Cardiac muscle cell (in vitro differentiated cells and primary cell): Measurements from ENCODE around the gene OR1A1. TPM values are rescaled to one million over a fixed set of nuclear protein-coding genes. Genes with fewer than 3 reads are reported as not detected.
"Not testable (repeated sequence)": the region's sequence is repeated elsewhere in the genome, so short reads cannot be mapped to it uniquely, and the experiment has no call there.

Source experiments
- DNase-seq, 2 donors: peaks; one replicate each; pipeline versions ENCODE4 v3.0.0 to v3.0.0-alpha.2; 2010 to 2017; ENCODE audit warnings: low read depth in 1 of 2, low spot score in 1 of 2
- H3K27ac ChIP-seq: fragments of 200-600 bp; sonication (generic); 2 replicates; pipeline ENCODE4 v1.5.1; 2016
- H3K27me3 ChIP-seq: fragments of 200-600 bp; sonication (generic); 2 replicates; pipeline ENCODE4 v1.6.0; 2016; ENCODE audit warnings: control low read depth
- H3K36me3 ChIP-seq: fragments of 200-600 bp; sonication (generic); 2 replicates; pipeline ENCODE4 v1.5.1; 2016; ENCODE audit warnings: control low read depth
- H3K4me1 ChIP-seq: fragments of 200-600 bp; sonication (generic); 2 replicates; pipeline ENCODE4 v1.8.1; 2017; ENCODE audit warnings: low read depth, mild to moderate bottlenecking, mixed run types
- H3K4me3 ChIP-seq: fragments of 200-600 bp; sonication (generic); 2 replicates; pipeline ENCODE4 v1.5.1; 2016; ENCODE audit warnings: mild to moderate bottlenecking
- H3K9me3 ChIP-seq: fragments of 200-600 bp; sonication (generic); 2 replicates; pipeline ENCODE4 v1.5.1; 2017; ENCODE audit warnings: low read depth, mild to moderate bottlenecking, control low read depth
- CTCF ChIP-seq: IDR thresholded peaks from 2 replicates; pipeline ENCODE4 v1.5.1; 2012; ENCODE audit warnings: low read depth, mild to moderate bottlenecking, low read length
- polyA plus RNA-seq: library from polyadenylated mRNA; unstranded; fragments of >200 nt; fragmentation: Nextera tagmentation; extraction: Ambion mirVana; gene quantifications from 2 replicates; pipeline ENCODE4 v1.2.1, GENCODE V29; 2016
- total RNA-seq: library from RNA; depleted of rRNA; stranded (reverse); fragments of >200 nt; gene quantifications from 2 replicates; pipeline ENCODE4 v1.2.3, GENCODE V29; 2016

OR1A1 gene
- total and polyA plus RNA-seq, 2 experiments from 2014 or later = not detected

- H3K9me3 ChIP-seq = no peaks in the 10 kb centered on the region
- no peaks in the 10 kb centered on the region for H3K27me3 ChIP-seq
- H3K4me1 ChIP-seq = no peaks in the 10 kb centered on the region
- no peaks in the 10 kb centered on the region for H3K36me3 ChIP-seq
- H3K27ac ChIP-seq = no peak overlapping the region
- H3K4me3 ChIP-seq = no peak overlapping the region
- TF ChIP-seq CTCF = no peak
- no peak for DNase-seq
Measured at GRCh38 chr17:3213001-3213400, 5.5 kb downstream of the OR1A1 start.

- no peaks in the 10 kb centered on the region for H3K9me3 ChIP-seq
- no peak for DNase-seq
Measured at GRCh38 chr17:3213587-3213986, 6.1 kb downstream of the OR1A1 start.

GRCh38 chr17:3219978-3220377 is 12.5 kb downstream of the OR1A1 start:
- not testable (repeated sequence) for H3K4me1 ChIP-seq, H3K9me3 ChIP-seq, H3K36me3 ChIP-seq, H3K27ac ChIP-seq, DNase-seq, H3K4me3 ChIP-seq, H3K27me3 ChIP-seq

More at GRCh38 chr17:3213587-3213986, 6.1 kb downstream of the OR1A1 start:
- no peaks in the 10 kb centered on the region for H3K4me1 ChIP-seq
- TF ChIP-seq CTCF = no peak
- H3K27ac ChIP-seq = no peak overlapping the region
- H3K4me3 ChIP-seq = no peak overlapping the region
- H3K27me3 ChIP-seq = no peaks in the 10 kb centered on the region
- H3K36me3 ChIP-seq = no peaks in the 10 kb centered on the region

DNA sequence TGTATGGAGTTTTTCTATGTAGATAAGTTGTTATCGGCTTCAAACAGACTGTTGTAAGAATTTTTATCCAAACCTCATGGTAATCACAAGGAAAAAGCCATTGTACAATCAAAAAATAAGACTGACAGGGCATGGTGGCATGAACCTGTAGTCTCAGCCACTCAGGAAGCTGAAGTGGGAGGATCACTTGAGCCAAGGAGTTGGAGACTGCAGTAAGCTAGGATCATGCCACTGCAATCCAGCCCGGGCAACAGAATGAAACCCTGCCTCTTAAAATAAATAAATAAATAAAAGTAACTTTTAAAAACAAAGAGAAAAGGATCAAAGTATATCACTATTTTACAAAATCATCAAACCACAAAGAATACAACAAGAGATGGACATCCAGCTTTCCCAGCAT is 14.4 kb downstream of the OR1A1 start:
- DNase-seq = no peak

DNA sequence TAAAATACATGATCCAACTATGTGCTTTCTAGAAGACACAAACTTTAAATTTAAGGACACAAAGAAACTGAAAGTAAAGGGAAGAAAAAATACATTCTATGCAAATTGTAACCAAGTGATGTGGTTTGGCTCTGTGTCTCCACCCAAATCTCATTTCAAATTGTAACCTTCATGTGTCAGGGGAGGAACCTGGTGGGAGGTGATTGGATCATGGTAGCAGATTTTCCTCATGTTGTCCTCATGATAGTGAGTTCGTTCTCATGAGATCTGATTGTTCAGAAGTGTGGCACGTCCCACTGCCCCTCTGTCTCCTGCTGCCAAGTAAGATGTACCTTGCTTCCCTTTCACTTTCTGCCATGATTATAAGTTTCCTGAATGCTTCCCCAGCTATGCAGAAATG is 15.0 kb downstream of the OR1A1 start:
- no peak for TF ChIP-seq CTCF
- H3K9me3 ChIP-seq = no peaks in the 10 kb centered on the region
- no peak overlapping the region for H3K27ac ChIP-seq
- H3K36me3 ChIP-seq = no peaks in the 10 kb centered on the region
- no peak for DNase-seq
- H3K4me1 ChIP-seq = no peaks in the 10 kb centered on the region
- H3K27me3 ChIP-seq = no peaks in the 10 kb centered on the region
- H3K4me3 ChIP-seq = no peak overlapping the region

More for the DNA sequence above, 14.4 kb downstream of the OR1A1 start:
- Histone ChIP-seq H3K27me3 (no peaks in the 10 kb centered on the region), H3K4me3 (no peak overlapping the region), H3K9me3 (no peaks in the 10 kb centered on the region), H3K27ac (no peak overlapping the region), H3K4me1 (no peaks in the 10 kb centered on the region), H3K36me3 (no peaks in the 10 kb centered on the region)
- TF ChIP-seq CTCF = no peak

GRCh38 chr17:3224721-3225352 is 17.4 kb downstream of the OR1A1 start:
- not testable (repeated sequence) for DNase-seq, H3K4me1 ChIP-seq, H3K4me3 ChIP-seq, H3K27ac ChIP-seq, H3K27me3 ChIP-seq, H3K9me3 ChIP-seq, H3K36me3 ChIP-seq

DNA sequence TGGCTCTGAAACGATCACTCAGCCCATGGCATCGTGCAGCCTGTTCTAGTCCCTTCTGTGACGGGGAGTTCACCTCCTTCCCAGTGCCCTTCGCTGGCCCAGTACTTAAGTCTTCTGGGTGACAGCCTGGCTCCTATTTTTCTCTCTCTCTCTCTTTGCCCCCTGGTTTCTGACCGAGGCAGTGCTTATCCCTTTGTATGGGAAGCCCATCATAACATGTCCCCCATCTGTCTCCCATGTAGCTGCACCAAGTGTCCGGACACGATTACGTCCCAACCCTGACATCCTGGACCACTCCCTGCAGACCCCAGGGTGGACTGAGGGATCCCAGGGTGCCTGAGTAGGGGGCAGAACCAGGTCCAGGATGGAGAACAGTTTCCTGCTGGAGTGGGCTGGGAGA is 24.8 kb downstream of the OR1A1 start:
- H3K4me3 ChIP-seq, H3K36me3 ChIP-seq, H3K27ac ChIP-seq, H3K4me1 ChIP-seq, H3K27me3 ChIP-seq, H3K9me3 ChIP-seq, DNase-seq: not testable (repeated sequence)

DNA sequence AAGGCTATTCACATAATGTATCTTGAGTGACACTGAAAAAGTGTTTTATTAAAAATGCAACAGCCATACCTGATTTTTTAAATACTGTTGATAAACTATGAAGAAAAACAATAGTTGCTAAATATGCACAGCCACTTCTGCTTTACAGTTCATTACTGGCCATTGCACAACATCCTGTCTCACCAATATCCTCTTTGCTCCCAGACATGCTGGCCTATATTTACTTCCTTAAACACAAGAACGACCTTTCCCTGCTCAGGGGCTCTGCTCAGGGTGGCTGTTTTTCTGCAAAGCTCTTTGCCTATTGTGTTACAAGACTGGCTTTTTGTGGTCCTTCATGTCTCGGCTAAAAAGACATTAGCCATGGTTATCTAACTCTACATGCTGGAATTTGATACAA is 31.2 kb downstream of the OR1A1 start:
- H3K4me3 ChIP-seq, H3K27me3 ChIP-seq, H3K4me1 ChIP-seq, DNase-seq, H3K9me3 ChIP-seq, H3K36me3 ChIP-seq, H3K27ac ChIP-seq: not testable (repeated sequence)

- not testable (repeated sequence) for DNase-seq, H3K27ac ChIP-seq, H3K4me3 ChIP-seq, H3K36me3 ChIP-seq, H3K9me3 ChIP-seq, H3K27me3 ChIP-seq, H3K4me1 ChIP-seq
Measured at GRCh38 chr17:3241044-3241443, 33.6 kb downstream of the OR1A1 start.

- not testable (repeated sequence) for H3K27me3 ChIP-seq, H3K27ac ChIP-seq, H3K4me1 ChIP-seq, H3K4me3 ChIP-seq, H3K9me3 ChIP-seq, DNase-seq, H3K36me3 ChIP-seq
Measured at GRCh38 chr17:3244841-3245240, 37.4 kb downstream of the OR1A1 start.
